HuH-7 (cell line): Measurements from ENCODE around the gene SRSF8.
"Not testable (repeated sequence)": the region's sequence is repeated elsewhere in the genome, so short reads cannot be mapped to it uniquely, and the experiment has no call there.

Source experiments
- DNase-seq: peaks from one replicate; pipeline ENCODE4 v3.0.0; 2011; ENCODE audit warnings: low spot score

Gene SRSF8

DNA sequence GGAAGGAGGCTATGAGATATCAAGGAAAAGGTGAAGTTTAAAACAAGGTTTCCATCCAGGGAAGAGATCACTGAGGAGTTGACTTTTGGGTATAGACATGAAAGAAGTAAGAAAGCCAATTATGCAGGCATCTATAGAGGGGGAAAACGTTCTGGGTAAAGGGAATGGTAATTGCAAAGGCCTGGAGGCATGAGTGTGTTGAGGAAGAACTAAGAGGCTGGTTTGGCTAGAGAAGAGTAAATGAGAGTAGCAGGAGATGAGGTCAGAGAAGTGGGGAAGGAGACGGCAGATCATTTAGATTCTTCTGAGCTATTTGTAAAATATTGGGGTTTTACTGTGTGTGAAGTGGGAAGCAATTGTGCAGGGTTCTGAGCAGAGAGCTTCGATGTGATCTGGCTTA is 30.5 kb downstream of the SRSF8 start:
- no peak for DNase-seq

DNA sequence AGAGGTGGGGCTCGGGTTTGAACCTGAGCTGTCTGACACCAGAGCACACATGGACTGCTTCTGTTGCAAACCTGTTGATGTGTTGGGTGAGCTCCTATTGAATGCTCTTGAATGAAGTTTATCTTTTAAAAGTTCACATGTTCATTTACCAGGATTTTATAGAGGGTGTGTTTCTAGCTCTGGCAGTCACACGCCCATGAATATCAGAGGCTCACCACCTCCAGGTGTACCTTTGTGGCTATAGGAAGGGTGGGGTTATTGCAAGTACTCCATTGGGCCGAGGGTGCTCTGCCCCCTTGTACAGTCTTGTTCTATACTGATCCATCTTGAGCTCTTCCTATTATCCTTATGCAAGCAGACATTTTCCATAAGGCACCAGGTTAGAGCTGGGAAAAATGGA is 32.1 kb downstream of the SRSF8 start:
- no peak for DNase-seq

DNA sequence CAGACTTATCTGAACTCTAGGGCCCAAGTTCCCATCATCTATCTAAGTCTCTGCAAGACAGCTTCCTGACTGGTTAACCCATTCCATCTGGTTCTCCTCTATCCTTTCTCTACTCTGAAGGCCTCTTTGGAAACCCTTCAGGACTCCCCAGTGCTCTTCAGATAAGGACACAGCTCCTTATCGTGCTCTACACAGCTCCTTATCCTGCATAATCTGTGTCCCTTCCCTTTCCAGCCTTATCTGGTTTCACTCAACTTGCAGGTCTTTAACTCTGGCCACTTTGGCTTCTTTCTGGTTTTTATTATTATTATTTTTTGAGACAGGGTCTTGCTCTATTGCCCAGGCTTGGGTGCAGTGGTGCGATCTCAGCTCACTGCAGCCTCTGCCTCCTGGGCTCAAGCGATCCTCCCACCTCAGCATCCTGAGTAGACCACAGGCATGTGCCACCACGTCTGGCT is 33.5 kb downstream of the SRSF8 start:
- DNase-seq, result no peak

DNA sequence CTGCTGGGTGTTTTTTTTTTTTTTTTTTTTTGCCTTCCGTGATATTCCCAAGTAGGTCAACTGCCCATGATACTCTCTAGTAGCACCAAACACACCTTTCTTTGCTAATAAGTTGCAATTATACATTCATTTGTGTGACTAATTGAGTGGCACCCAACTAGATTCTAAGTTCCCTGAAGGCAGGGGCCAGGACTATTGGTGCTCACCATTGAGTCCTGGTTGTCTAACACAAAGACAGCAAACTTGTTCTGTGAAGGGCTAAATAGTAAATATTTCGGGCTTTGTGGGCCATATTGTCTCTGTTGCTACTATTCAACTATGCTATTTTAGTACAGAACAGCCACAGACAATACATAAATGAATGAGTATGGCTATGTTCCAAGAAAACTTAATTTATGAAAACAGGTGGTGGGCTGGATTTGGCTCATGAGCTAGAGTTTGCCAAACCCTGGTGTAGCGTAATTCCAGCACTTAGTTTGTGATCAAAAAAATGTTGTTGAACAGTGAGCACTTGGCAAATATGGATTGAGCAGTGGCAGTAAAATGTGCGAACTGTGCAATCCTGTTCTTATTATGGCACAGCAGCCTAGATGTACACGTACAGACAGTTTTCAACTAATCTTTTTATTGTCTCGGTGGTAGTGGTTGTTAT is 34.3 kb downstream of the SRSF8 start:
- DNase-seq, result no peak

DNA sequence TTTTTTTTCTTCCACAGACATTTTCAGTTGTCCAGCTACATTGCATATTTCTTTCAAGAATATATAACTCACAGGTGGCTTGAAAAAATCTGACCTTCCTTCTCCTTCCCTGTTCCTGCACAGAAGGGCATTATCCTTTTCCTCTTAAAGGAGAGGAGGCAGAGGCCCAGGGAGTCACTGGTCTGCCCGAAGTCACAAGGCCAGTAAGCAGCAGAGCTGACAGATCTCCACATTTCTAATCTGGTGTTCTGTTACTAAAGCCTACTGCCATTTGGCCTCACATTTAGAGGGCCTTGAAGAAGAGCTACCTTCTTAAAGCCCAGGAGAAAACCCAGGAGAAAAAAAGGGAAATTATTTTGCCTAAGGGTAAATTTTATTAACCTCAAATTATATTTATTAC is 35.2 kb downstream of the SRSF8 start:
- no peak for DNase-seq

DNA sequence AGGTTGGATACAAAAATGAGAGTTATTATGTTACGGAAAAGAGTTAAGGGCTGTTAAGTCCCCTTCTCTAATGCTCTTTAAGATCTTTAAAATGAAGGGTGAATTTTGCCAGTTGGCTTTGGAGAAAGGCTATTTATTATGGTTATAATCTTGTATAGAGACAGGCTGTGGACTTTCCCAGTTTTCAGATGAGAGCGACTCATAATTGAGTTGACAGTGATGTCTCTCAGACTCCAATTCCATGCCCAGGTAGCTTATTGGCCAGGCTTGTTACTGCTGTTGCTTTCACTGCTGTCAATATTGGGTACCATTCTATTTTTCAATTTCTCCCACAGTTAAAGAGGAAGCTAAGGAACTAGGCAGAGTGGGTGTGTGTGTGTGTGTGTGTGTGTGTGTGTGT is 36.0 kb downstream of the SRSF8 start:
- DNase-seq, result no peak

DNA sequence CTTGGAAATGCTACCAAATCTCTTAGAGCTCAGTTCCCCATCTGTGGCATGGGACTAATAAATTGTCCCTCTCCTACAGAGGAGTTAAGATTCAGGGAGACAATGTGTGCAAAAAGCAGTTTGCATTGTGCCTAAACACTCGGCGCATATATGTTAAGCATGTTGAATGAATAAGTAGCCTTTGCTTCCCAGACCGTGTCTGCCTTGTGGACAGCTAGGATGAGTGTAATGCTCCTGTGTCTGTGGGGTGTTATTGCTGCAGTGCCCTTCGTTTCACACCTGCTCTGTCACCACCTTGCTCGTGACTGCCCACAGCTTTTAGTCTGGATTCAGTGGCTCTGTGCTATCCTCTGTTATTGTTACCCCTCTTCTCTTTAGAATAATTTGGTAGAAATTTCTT is 37.0 kb downstream of the SRSF8 start:
- DNase-seq, result no peak

DNA sequence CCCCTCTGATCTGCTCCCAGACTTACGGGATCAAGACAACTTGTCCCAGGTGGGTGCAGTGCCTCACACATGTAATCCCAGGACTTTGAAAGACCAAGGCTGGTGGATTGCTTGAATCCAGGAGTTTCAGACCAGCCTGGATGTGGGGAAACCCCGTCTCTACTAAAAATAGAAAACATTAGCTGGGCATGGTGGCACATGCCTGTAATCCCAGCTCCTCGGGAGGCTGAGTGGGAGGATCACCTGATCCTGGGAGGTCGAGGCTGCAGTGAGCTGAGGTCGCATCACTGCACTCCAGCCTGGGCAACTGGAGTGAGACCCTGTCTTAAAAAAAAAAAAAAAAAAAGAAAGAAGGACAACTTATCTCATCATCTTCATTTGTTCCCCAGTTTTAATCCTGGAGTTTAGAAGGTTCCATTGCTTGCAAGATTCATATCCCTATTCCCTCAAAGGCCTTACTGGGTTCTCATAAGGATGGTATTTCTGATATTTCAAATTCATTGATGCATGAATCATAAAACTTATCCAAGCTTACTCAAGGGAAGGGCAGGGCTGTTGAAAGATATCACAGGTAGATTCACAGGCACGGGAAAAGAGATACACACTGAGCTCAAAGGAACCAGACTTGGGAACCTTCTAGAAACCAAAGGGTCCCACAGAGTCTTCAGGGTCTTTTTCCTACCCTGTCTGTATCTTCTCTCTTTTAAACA is 37.6 kb downstream of the SRSF8 start:
- no peak for DNase-seq

DNA sequence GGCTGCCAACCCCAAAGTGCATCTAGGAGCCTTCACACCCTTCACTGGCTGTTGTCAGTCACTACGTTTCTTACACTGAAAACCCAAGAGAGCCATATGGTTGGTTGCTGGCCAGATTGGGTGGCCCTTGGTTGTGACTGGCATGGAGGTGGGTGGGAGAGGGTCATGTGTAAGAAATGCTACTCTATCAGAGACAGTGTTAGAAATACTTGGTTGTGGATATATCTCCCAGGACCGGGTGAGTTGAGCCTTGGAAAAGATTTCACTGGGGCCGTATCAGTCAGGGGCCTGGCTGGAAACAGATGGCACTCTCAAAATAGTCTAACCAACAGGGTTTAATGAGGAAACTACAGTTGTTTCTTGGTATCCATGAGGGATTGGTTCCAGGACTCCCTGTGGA is 38.1 kb downstream of the SRSF8 start:
- no peak for DNase-seq

DNA sequence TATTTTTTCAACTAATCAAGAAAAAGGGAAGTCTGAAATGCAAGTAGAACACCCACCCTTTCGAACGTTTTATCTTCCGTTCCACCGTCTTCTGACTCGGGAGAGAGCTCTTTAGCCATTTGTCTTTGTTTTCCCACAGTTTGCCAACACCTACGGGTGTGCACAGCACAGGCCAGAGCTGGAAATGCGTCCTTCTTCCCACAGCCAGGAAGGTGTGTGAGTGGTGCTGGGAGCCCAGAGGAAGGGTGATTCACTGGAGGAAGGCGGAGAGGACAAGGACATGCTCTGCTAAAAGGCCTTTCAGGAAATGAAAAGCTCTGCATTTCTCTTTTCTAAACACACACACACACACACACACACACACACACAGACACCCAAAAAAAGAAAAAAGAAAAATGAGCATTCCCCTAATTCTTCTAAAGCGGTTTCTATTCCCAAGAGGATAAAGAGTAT is 41.5 kb downstream of the SRSF8 start:
- no peak for DNase-seq

DNA sequence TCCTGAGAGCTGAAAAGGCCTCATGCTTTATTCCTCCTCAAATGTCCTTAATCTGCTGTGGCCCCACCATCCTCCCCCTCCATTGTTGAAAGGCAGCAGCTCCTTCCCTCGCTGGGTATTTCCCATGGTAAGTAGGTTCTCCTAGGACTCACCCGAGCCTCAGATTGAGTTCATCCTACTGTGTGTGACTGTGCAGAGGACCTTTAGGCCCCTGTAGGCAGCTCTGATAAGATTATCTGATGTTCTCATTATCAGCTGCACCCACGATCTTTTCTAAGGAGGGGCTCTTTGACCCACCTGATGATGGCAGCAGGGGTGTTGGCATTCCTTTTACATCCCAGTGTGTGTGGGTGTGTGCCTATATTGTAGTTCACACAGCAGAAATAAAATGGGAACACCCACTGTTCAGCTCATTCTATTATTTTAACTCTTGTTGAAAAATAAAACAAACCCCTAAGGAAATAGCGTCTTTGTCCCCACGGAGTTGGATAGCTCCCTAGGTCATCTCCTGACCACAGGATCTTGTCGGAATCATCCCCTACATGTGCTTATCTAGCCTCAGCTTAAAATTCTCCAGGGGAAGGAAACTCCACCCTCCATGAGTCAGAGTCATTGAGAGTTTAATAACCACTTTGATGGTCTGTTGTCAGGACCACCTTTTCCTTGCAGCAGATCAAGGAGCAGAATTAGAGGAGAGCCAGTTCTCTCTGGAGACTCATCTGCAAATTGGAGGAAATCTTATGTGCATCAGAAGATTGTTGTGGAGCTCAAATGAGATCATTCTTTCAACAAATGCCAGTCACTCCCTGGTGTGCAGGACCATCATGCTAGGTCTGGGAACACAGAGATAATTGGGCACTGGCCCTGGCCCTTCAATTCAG is 42.2 kb downstream of the SRSF8 start:
- no peak for DNase-seq

DNA sequence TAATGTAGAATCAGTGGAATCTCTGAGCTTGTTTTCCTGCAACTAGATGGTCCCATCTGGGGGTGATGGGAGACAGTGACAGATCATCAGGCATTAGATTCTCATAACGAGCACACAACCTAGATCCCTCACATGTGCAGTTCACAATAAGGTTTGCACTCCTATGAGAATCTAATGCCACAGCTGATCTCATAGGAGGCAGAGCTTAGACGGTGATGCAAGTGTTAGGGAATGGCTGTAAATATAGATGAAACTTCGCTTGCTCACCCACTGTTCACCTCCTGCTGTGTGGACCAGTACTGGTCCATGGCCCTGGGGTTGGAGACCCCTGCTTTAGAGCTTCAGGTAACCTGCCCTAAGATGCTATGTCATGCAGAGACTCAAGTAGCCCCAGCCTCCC is 44.8 kb downstream of the SRSF8 start:
- not testable (repeated sequence) for DNase-seq

DNA sequence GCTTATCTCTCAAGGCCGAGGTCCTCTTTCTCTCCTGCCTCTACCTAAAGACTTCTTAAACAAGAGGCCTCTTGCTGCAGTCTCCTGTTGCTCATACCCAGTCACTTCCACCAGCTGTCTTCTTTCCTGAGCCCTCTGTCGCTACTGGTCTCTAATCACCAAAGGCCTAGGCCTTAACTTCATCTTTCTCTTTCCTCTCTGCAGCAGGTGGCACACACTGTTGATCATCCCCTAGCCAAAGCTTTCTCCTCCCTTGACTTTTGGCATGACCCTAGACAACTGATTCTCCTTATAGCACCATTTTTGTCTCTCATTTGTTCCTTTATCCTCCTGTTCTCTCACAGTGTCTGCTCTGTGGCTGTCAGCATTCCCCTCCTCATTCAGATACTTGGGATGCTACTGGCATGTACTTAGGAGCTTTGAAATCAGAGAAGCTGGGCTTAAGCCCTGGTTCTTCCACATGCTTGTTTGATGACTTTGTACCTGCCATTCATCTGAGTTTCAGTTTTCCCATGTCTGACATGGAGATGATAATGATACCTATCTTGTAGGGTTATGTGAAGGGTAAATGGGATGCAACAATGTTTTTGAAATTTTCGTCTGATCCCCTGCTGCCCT is 45.3 kb downstream of the SRSF8 start:
- DNase-seq, result no peak

DNA sequence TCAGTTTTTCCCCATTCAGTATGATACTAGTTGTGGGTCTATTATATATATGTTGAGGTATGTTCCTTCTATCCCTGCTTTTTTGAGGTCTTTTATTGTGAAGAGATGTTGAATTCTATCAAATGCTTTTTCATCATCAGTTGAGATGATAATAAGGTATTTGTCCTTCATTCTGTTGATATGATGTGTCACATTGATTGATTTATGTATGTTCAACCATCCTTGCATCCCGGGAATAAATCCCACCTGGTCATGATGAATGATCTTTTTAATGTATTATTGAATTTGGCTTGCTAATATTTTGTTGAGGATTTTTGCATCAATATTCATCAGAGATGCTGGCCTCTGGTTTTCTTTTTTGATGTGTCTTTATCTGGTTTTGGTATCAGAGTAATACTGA is 48.9 kb downstream of the SRSF8 start:
- DNase-seq, result no peak

DNA sequence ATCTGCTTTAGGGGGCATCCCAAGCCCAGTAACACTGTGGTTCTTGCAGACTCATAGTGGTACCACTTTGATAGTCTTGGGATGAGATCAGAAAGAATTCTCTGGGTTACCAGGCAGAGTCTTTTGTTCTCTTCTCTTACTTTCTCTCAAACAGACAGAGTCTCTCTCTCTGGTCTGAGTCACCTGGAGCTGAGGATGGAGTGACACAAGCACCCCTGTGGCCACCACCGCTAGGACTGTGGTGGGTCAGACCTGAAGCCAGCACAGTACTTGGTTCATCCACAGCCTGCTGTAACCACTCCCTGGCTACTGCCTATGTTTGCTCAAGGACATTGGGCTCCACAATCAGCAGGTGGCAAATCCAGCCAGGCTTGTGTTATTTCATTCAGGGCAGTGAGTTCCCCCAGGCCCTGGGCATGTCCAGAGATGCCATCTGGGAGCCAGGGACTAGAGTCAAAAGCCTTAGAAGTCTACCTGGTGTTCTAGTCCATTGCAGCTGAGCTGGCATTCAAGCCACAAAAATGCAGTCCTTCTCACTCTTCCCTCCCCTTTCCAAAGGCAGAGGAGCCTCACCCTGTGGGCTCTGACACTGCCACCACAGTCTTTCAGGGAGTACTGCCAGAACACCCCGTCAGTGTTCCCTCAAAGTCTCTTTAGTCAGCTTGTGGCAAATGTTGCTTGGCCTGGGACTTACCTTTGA is 52.8 kb downstream of the SRSF8 start:
- DNase-seq, result no peak
